ENCODE data around the gene CCDC142. TPM values are rescaled to one million over a fixed set of nuclear protein-coding genes. Genes with fewer than 3 reads are reported as not detected.

Gene CCDC142
- total and polyA plus RNA-seq, 4 experiments from 2014 or later, result 3.6 to 67.6 (median 37.1) TPM

GRCh38 chr2:74507145-74507925 is 24.5 kb upstream of the CCDC142 start, which contains the start of gene PCGF1:
Gene PCGF1 (minus strand): TSS chr2:74507695. CDS start chr2:74507668, 27 bp downstream.
- Mint-ChIP-seq H3K4me3 (peak within 1 kb of the TSS; percentile 98 to 100 (median 100)), H3K36me3 (peaks cover 30 to 34% of the 10 kb centered on the region in 2 donors), H3K9me3 (peaks cover 0 to 4% (median 0%) of the 10 kb centered on the region in 8 donors), H3K4me1 (peaks cover 18 to 64% (median 46%) of the 10 kb centered on the region in 4 donors), H3K27me3 (peaks cover 16 to 45% of the 10 kb centered on the region in 2 donors), H3K27ac (peak within 1 kb of the TSS; percentile 97 to 100 (median 100))
- Histone ChIP-seq H3K36me3 (ENCODE audit: insufficient read depth, low read length) (peaks cover 15% of the 10 kb centered on the region), H3K4me3 (ENCODE audit: low read length in 2 of 2) (peak within 1 kb of the TSS; percentile 83 to 97), H3K9me3 (ENCODE audit: control insufficient read depth in 1 of 2, low read length in 2 of 2) (no peaks in the 10 kb centered on the region), H3K27ac (ENCODE audit: low read depth, low read length) (peak within 1 kb of the TSS; percentile 98), H3K27me3 (ENCODE audit: insufficient read depth, low read length) (peaks cover 19% of the 10 kb centered on the region), H3K4me1 (ENCODE audit: insufficient read depth, low read length) (peaks cover 40% of the 10 kb centered on the region)
- intact Hi-C loops (cut with micrococcal nuclease), result loop anchor here (1.0 to 2.0 kb wide), 5 partner anchors 22 to 53 kb away; partner anchors contain the start of genes AUP1, HTRA2, INO80B and TTC31
- CTCF ChIA-PET (ENCODE audit: partially characterized antibody), result interaction anchor here (0.5 to 2.1 kb wide), 6 partner anchors 23 to 86 kb away, joined by 3 to 9 read pairs (median 3); partner anchors contain the start of genes CCDC142, HTRA2, MRPL53 and TTC31
- DNase-seq, result peak; percentile 98 to 99 (median 98)
- POLR2A ChIA-PET (ENCODE audit: partially characterized antibody), result interaction anchor here (0.9 to 7.0 kb wide), 12 partner anchors 9 to 86 kb away, joined by 3 to 60 read pairs (median 8); partner anchors contain the start of genes AUP1, C2orf81, CCDC142 and DQX1

DNA sequence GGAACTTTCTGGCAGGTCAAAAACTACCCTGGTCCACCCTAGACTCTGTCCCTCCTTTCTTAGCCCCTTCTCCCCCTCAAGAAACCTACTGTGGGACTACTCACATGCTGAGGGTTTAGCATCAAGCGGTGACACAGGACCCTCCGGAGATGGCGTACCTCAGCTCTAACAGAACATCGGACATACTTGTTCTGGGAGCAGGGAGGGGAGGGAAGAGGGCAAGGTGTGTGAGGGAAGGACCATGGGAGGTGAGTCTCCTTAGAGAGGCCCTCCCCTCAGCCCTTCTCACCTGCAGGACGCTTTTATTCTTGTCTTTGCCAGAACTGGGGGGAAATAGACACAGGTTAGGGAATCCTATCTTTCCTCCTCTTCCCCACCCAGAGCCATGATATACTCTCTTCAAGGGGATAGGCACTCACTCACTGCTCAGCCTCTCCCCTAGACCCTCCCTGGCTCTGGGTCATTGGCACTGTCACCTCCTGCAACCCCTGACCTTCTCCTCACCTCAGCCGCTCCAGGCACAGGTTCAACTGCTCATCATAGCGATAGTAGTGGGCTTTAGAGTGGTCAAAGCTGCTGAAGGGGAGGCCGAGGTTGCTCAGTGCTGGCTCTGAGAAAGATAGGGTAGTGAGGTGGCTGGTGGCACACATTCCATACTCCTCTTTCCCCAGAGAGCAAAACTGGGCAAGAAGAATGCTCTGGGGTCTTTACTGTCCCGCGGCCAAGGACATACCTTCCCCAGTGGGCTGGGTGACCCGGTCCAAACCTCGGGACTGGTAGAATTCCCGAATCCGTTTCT is 22.8 kb upstream of the CCDC142 start:
- peak overlapping the region in 1 of 7 donors; percentile 15 for H3K27ac Mint-ChIP-seq
- peaks cover 17 to 56% of the 10 kb centered on the region in 2 donors for H3K27me3 Mint-ChIP-seq
- peaks cover 30 to 34% of the 10 kb centered on the region in 2 donors for H3K36me3 Mint-ChIP-seq
- peaks cover 0 to 4% (median 0%) of the 10 kb centered on the region in 8 donors for H3K9me3 Mint-ChIP-seq
- ChIA-PET CTCF (ENCODE audit: partially characterized antibody) (no interaction called here), POLR2A (ENCODE audit: partially characterized antibody) (interaction anchor here (1.8 to 7.0 kb wide), 9 partner anchors 10 to 51 kb away, joined by 8 to 60 read pairs (median 19); partner anchors contain the start of genes AUP1, CCDC142, DQX1 and HTRA2)
- H3K27ac ChIP-seq (ENCODE audit: low read depth, low read length), result no peak overlapping the region
- H3K36me3 ChIP-seq (ENCODE audit: insufficient read depth, low read length), result peaks cover 15% of the 10 kb centered on the region
- H3K4me3 Mint-ChIP-seq, result peak overlapping the region in 5 of 8 donors; percentile 2 to 78 (median 23)
- peaks cover 19 to 75% (median 50%) of the 10 kb centered on the region in 4 donors for H3K4me1 Mint-ChIP-seq
- H3K4me3 ChIP-seq (ENCODE audit: low read length in 2 of 2), result no peak overlapping the region
- peaks cover 41% of the 10 kb centered on the region for H3K4me1 ChIP-seq (ENCODE audit: insufficient read depth, low read length)
- H3K27me3 ChIP-seq (ENCODE audit: insufficient read depth, low read length), result peaks cover 31% of the 10 kb centered on the region
- no peak for DNase-seq
- intact Hi-C loops (cut with micrococcal nuclease), result loop anchor here (2.0 kb wide), 1 partner anchor 51 kb away; the partner anchor contains the start of gene INO80B
- no peaks in the 10 kb centered on the region for H3K9me3 ChIP-seq (ENCODE audit: control insufficient read depth in 1 of 2, low read length in 2 of 2)

- Histone ChIP-seq H3K36me3 (ENCODE audit: insufficient read depth, low read length) (peaks cover 15% of the 10 kb centered on the region), H3K4me3 (ENCODE audit: low read length in 2 of 2) (no peak overlapping the region), H3K27ac (ENCODE audit: low read depth, low read length) (no peak overlapping the region), H3K27me3 (ENCODE audit: insufficient read depth, low read length) (peaks cover 35% of the 10 kb centered on the region), H3K9me3 (ENCODE audit: control insufficient read depth in 1 of 2, low read length in 2 of 2) (no peaks in the 10 kb centered on the region), H3K4me1 (ENCODE audit: insufficient read depth, low read length) (peaks cover 41% of the 10 kb centered on the region)
- Mint-ChIP-seq H3K9me3 (peaks cover 0 to 4% (median 0%) of the 10 kb centered on the region in 8 donors), H3K4me1 (peaks cover 18 to 84% (median 51%) of the 10 kb centered on the region in 4 donors), H3K27me3 (peaks cover 16 to 63% of the 10 kb centered on the region in 2 donors), H3K4me3 (peak overlapping the region in 7 of 8 donors; percentile 2 to 78 (median 49)), H3K36me3 (peaks cover 30 to 34% of the 10 kb centered on the region in 2 donors), H3K27ac (peak overlapping the region in 1 of 7 donors; percentile 15)
- no peak for DNase-seq
- POLR2A ChIA-PET (ENCODE audit: partially characterized antibody), result interaction anchor here (1.2 to 8.0 kb wide), 8 partner anchors 13 to 50 kb away, joined by 3 to 60 read pairs (median 12); partner anchors contain the start of genes AUP1, CCDC142, DQX1 and HTRA2
- intact Hi-C loops (cut with micrococcal nuclease), result no loop called here
- CTCF ChIA-PET (ENCODE audit: partially characterized antibody), result interaction anchor here (1.0 to 2.1 kb wide), 2 partner anchors 17 to 26 kb away, joined by 3 to 17 read pairs; partner anchors contain the start of genes AUP1 and HTRA2
Measured at GRCh38 chr2:74504591-74504990, 21.8 kb upstream of the CCDC142 start.

DNA sequence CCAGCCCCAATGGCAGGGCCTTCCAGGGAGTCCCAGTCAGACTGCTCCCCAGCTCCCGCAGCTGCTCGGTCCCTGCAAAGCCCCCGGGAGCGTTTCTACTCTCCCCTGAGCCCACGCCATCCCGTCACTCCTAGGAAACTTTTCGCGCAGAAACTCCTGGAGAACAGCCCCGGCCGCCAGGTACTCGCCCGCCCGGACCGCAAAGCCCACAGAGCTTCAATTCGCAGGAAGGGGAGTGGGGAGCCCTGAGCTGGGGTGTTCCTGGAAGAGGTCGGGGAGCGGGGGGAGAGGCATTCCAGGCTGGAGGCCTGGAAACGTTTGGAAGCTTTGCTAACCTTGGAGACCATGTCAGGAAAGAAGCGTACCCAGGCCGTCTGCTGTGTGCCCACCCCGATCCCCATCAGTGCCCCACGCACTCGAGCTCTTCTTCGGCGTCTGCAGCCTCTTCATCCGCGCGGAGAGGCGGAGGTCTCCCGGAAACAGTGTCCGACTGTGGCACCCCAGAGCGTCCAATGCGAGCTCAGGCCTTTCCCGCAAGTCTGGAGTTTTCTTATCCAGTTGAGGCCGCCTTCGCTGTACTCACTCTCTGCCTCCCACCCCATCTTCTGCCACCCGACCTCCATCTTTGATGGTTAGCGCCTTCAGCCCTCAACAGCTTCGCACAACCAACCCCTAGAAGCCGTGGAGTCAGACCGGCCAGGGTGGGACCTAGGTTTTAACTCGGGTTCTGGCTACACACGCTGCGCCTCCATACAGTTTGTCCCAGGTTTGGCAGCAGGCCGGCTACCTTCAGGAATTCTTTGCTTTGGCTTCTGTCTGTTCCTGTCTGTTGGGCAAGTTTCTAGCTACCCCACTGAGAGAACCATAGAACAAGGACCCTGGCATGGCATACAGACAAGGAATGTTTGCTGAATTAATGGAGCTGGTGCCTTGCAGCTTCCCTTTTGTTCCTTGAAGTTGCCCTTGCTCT is 21.0 kb upstream of the CCDC142 start:
- H3K4me1 Mint-ChIP-seq, result peaks cover 23 to 90% (median 56%) of the 10 kb centered on the region in 4 donors
- DNase-seq, result no peak

DNA sequence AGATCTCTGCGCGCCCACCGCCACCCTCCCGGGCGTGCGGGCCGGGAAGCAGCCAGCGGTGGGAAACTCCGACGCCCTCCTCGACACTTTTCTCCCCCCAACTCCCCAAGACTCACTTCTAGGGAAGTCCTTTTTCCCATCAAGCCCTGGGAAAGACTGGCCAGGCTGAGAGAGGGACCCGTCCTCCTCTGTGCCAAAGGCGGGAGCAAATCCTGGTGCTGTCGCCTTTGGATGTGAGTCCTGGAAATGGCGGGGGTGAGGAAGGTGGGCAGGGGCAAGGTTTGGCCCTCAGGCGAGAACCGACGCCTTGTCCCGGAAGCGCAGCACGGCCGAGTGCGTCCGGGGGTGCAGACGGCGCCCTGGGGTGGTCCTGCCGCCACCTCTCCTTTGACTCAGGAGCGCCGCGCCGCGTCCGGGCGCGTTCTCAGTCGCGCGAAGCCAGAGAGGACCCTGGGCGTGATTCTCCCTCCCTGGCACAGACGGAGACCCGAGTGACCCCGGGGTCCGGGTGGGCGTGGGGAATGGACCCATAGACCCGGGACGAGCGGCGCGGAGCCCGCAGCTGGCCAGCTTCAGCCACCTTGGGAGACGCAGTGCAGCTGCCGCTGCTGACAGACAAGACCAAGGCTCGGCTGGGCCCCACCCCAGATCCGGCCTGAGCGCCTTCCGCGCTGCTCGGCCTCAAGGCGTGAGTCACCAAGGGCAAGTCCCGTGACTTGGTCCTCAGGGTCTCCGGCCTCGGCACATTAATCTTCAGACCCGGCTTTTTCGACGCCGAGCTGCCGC is 20.1 kb upstream of the CCDC142 start:
- no peaks in the 10 kb centered on the region for H3K9me3 ChIP-seq (ENCODE audit: control insufficient read depth in 1 of 2, low read length in 2 of 2)
- DNase-seq, result peak in 1 of 5 donors; percentile 35
- intact Hi-C loops (cut with micrococcal nuclease), result no loop called here
- peaks cover 51% of the 10 kb centered on the region for H3K4me1 ChIP-seq (ENCODE audit: insufficient read depth, low read length)
- Mint-ChIP-seq H3K4me3 (peak overlapping the region; percentile 55 to 79 (median 74)), H3K27me3 (peaks cover 24 to 74% of the 10 kb centered on the region in 2 donors), H3K36me3 (peaks cover 30 to 33% of the 10 kb centered on the region in 2 donors), H3K4me1 (peaks cover 20 to 90% (median 55%) of the 10 kb centered on the region in 4 donors), H3K27ac (peak overlapping the region in 2 of 7 donors; percentile 54 to 60), H3K9me3 (peaks cover 0 to 4% (median 0%) of the 10 kb centered on the region in 8 donors)
- H3K27ac ChIP-seq (ENCODE audit: low read depth, low read length), result no peak overlapping the region
- H3K27me3 ChIP-seq (ENCODE audit: insufficient read depth, low read length), result peaks cover 36% of the 10 kb centered on the region
- CTCF ChIA-PET (ENCODE audit: partially characterized antibody), result interaction anchor here (0.8 to 2.1 kb wide), 4 partner anchors 20 to 46 kb away, joined by 3 to 17 read pairs (median 5); partner anchors contain the start of genes AUP1, CCDC142, HTRA2 and TTC31
- peak overlapping the region in 1 of 2 donors; percentile 49 for H3K4me3 ChIP-seq (ENCODE audit: low read length in 2 of 2)
- peaks cover 15% of the 10 kb centered on the region for H3K36me3 ChIP-seq (ENCODE audit: insufficient read depth, low read length)
- POLR2A ChIA-PET (ENCODE audit: partially characterized antibody), result interaction anchor here (1.1 to 8.0 kb wide), 7 partner anchors 9 to 45 kb away, joined by 3 to 60 read pairs (median 14); partner anchors contain the start of genes AUP1, CCDC142, HTRA2 and MRPL53

More for the DNA sequence above, 21.0 kb upstream of the CCDC142 start:
- Mint-ChIP-seq H3K36me3 (peaks cover 30 to 34% of the 10 kb centered on the region in 2 donors), H3K4me3 (peak overlapping the region in 7 of 8 donors; percentile 55 to 79 (median 74)), H3K9me3 (peaks cover 0 to 4% (median 0%) of the 10 kb centered on the region in 8 donors), H3K27me3 (peaks cover 20 to 68% of the 10 kb centered on the region in 2 donors), H3K27ac (peak overlapping the region in 2 of 7 donors; percentile 54 to 60)
- intact Hi-C loops (cut with micrococcal nuclease), result no loop called here
- Histone ChIP-seq H3K36me3 (ENCODE audit: insufficient read depth, low read length) (peaks cover 15% of the 10 kb centered on the region), H3K27me3 (ENCODE audit: insufficient read depth, low read length) (peaks cover 36% of the 10 kb centered on the region), H3K27ac (ENCODE audit: low read depth, low read length) (no peak overlapping the region), H3K4me3 (ENCODE audit: low read length in 2 of 2) (peak overlapping the region in 1 of 2 donors; percentile 49), H3K9me3 (ENCODE audit: control insufficient read depth in 1 of 2, low read length in 2 of 2) (no peaks in the 10 kb centered on the region), H3K4me1 (ENCODE audit: insufficient read depth, low read length) (peaks cover 49% of the 10 kb centered on the region)
- POLR2A ChIA-PET (ENCODE audit: partially characterized antibody), result interaction anchor here (1.1 to 8.0 kb wide), 10 partner anchors 10 to 49 kb away, joined by 3 to 60 read pairs (median 8); partner anchors contain the start of genes AUP1, CCDC142, DQX1 and HTRA2
- CTCF ChIA-PET (ENCODE audit: partially characterized antibody), result interaction anchor here (0.8 to 2.1 kb wide), 5 partner anchors 18 to 47 kb away, joined by 3 to 17 read pairs (median 4); partner anchors contain the start of genes AUP1, CCDC142, HTRA2 and TTC31
